ENCODE results near the gene TLL2.

- TF ChIP-seq CTCF (IDR thresholded peaks at IDR 0.05) (no peak), POLR2A (IDR thresholded peaks at IDR 0.05) (no peak)
These were observed 193.8 kb downstream of the TLL2 start for GRCh38 chr10:96319754-96320474.
